ENCODE results near the gene ZNF792.

DNA sequence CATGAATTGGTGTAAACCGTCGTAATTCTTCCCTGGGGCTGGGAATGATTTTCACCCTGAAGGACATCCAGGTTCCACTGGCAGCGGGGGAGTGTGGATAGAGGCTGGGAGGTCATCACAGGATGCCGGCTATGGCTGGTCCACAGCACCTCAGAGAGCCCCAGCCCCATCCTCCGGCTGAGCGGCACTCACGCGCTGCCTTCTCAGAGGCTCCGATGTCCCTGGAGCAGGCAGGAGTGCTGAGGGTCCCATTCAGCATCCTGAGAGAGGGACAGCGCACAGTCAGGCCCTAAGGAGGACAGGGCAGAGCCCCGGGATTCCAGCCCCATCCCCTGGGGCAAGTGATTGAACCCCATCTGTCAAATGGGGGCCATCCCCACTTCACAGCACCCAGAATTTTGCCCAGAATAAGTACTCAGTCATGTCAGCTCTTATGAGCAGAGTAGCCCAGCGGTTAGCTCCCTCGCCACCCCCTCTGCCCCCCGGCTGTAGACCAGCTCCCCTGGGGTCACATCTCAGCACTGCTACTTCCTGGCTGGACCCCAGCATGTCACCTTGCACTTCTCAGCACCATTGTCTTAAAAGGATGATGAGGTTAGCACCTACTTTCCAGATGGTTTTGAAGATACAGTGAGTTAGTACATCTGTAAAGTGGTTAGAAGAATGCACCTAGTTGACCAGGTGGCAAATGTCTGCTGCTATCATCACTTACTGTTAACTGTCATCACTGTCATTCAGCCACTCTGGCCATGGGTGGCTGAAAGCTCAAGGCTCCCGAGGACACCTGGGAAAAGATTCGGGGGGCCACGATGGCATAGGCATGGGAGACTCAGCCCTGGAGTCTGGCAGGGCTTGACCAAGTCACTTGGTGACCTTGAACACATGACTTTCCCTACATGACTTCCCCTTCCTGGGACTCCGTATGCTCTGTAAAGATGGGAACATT is 48.0 kb upstream of the ZNF792 start:
- TF ChIP-seq, protein P1, sequence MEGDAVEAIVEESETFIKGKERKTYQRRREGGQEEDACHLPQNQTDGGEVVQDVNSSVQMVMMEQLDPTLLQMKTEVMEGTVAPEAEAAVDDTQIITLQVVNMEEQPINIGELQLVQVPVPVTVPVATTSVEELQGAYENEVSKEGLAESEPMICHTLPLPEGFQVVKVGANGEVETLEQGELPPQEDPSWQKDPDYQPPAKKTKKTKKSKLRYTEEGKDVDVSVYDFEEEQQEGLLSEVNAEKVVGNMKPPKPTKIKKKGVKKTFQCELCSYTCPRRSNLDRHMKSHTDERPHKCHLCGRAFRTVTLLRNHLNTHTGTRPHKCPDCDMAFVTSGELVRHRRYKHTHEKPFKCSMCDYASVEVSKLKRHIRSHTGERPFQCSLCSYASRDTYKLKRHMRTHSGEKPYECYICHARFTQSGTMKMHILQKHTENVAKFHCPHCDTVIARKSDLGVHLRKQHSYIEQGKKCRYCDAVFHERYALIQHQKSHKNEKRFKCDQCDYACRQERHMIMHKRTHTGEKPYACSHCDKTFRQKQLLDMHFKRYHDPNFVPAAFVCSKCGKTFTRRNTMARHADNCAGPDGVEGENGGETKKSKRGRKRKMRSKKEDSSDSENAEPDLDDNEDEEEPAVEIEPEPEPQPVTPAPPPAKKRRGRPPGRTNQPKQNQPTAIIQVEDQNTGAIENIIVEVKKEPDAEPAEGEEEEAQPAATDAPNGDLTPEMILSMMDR (IDR thresholded peaks at IDR 0.05): no peak
- no peak for TF ChIP-seq POLR2A (IDR thresholded peaks at IDR 0.05)
- TF ChIP-seq POLR2AphosphoS5 (IDR thresholded peaks at IDR 0.05): no peak
